Measurements from ENCODE around the gene IGF2R. TPM values are rescaled to one million over a fixed set of nuclear protein-coding genes. Genes with fewer than 3 reads are reported as not detected.
"Not testable (repeated sequence)": the region's sequence is repeated elsewhere in the genome, so short reads cannot be mapped to it uniquely, and the experiment has no call there.

Gene IGF2R
- total and polyA plus RNA-seq, 2 of the 13 experiments (the other 11 are each of a cell fraction or from before 2014, with no cell fraction given) = 38.3 to 70.0 TPM

- CTCF ChIA-PET (ENCODE audit: low intra/inter-chr PET ratio, low total read pairs); in situ Hi-C loops (cut with HindIII; ENCODE audit: extremely low pct_ligation_motif_present, low pct_unique_long_range_greater_than_20kb); H3K79me2 ChIP-seq (ENCODE audit: insufficient read depth, low read length); ATAC-seq; H3K9me3 ChIP-seq (ENCODE audit: low read length); H3K4me1 ChIP-seq (ENCODE audit: insufficient read depth, low read length); H3K4me2 ChIP-seq (ENCODE audit: low read depth, low read length); intact Hi-C loops (cut with micrococcal nuclease; ENCODE audit: unreplicated experiment); POLR2A ChIA-PET; H3K36me3 ChIP-seq (replicated peaks in 1 of 2; ENCODE audit: control insufficient read depth in 1 of 2, insufficient read depth in 2 of 2, low read length in 2 of 2); H3K4me3 ChIP-seq (replicated peaks in 1 of 3; ENCODE audit: insufficient read depth in 1 of 3, low read depth in 2 of 3, low read length in 3 of 3); H3K27me3 ChIP-seq (ENCODE audit: control insufficient read depth in 1 of 2, insufficient read depth in 2 of 2, low read length in 2 of 2); H2AFZ ChIP-seq (ENCODE audit: low read length); DNase-seq (ENCODE audit: low spot score); H3K27ac ChIP-seq (ENCODE audit: extremely low read length, insufficient read depth, low read length); BruUV-seq (replicated peaks); H4K20me1 ChIP-seq (ENCODE audit: insufficient read depth, low read length); FAIRE-seq; H3K9ac ChIP-seq (ENCODE audit: insufficient read depth, low read depth, low read length): not testable (repeated sequence)
- WGBS (ENCODE audit: low lambda C conversion rate) = 0% methylated on average over 2 of the region's 2 CpGs
- TF ChIP-seq ZNF431 (CRISPR knock-in tag; IDR thresholded peaks at IDR 0.05; ENCODE audit: borderline replicate concordance, low read depth) = 0 out of 2 replicates have a peak, but pooled peaks have one; percentile 52
Observed at GRCh38 chr6:159924150-159924549, 44.7 kb upstream of the IGF2R start.

GRCh38 chr6:159926542-159927203 is 42.2 kb upstream of the IGF2R start:
- 13% methylated on average over 5 of the region's 5 CpGs for WGBS (ENCODE audit: low lambda C conversion rate)

More at GRCh38 chr6:159926542-159927203, 42.2 kb upstream of the IGF2R start:
- ATAC-seq (no peak), DNase-seq (ENCODE audit: low spot score) (no peak), FAIRE-seq (no peak)
- Histone ChIP-seq H2AFZ (ENCODE audit: low read length) (no peak overlapping the region), H4K20me1 (ENCODE audit: insufficient read depth, low read length) (no peaks in the 10 kb centered on the region), H3K27ac (ENCODE audit: extremely low read length, insufficient read depth, low read length) (no peak overlapping the region), H3K9me3 (ENCODE audit: low read length) (no peaks in the 10 kb centered on the region), H3K79me2 (ENCODE audit: insufficient read depth, low read length) (no peaks in the 10 kb centered on the region), H3K9ac (ENCODE audit: insufficient read depth, low read depth, low read length) (no peak overlapping the region), H3K36me3 (replicated peaks in 1 of 2; ENCODE audit: control insufficient read depth in 1 of 2, insufficient read depth in 2 of 2, low read length in 2 of 2) (no peaks in the 10 kb centered on the region), H3K4me3 (replicated peaks in 1 of 3; ENCODE audit: insufficient read depth in 1 of 3, low read depth in 2 of 3, low read length in 3 of 3) (no peak overlapping the region), H3K4me1 (ENCODE audit: insufficient read depth, low read length) (peaks cover 5% of the 10 kb centered on the region; the same call in 1 of the 2 replicates), H3K27me3 (ENCODE audit: control insufficient read depth in 1 of 2, insufficient read depth in 2 of 2, low read length in 2 of 2) (no peaks in the 10 kb centered on the region), H3K4me2 (ENCODE audit: low read depth, low read length) (no peak overlapping the region)
- no TSS peak for BruUV-seq (replicated peaks)
- intact Hi-C loops (cut with micrococcal nuclease; ENCODE audit: unreplicated experiment) (no loop called here), in situ Hi-C loops (cut with HindIII; ENCODE audit: extremely low pct_ligation_motif_present, low pct_unique_long_range_greater_than_20kb) (no loop called here)
- POLR2A ChIA-PET = no interaction called here
- CTCF ChIA-PET (ENCODE audit: low intra/inter-chr PET ratio, low total read pairs) = no interaction called here
- TF ChIP-seq ZNF703 (CRISPR knock-in tag; IDR thresholded peaks at IDR 0.05; ENCODE audit: borderline replicate concordance) (no peak), ATF7 (IDR thresholded peaks at IDR 0.05) (peak; percentile 95), ATF7 (CRISPR knock-in tag; IDR thresholded peaks at IDR 0.05) (no peak), MAFK (conservative IDR thresholded peaks at IDR 0.05 in 1 of 2, IDR thresholded peaks at IDR 0.05 in 1 of 2; ENCODE audit: low read length in 2 of 2) (peak; percentile 79 to 85), CREB1 (IDR thresholded peaks at IDR 0.05) (peak; percentile 94), CREB1 (CRISPR knock-in tag; IDR thresholded peaks at IDR 0.05) (no peak), MAFF (IDR thresholded peaks at IDR 0.05; ENCODE audit: low read depth, low read length) (peak; percentile 72)

Measured in HepG2 (cell line).